ENCODE data around the gene DIS3L.
"Not testable (repeated sequence)": the region's sequence is repeated elsewhere in the genome, so short reads cannot be mapped to it uniquely, and the experiment has no call there.

Gene DIS3L

DNA sequence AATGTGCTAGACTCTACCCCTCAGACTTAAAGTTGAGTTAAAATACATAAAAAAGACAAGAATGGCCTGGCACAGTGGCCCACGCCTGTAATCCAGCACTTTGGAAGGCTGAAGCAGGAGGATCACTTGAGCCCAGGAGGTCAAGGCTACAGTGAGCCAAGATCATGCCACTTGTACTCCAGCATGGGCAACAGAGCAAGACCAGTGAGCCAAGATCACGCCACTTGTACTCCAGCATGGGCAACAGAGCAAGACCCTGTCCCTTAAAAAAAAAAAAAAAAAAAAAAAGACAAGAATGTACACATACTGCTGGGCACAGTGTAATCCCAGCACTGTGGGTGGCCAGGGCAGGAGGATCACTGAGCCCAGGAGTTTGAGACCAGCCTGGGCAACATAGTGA, 17.4 kb downstream of the DIS3L start:
- TF ChIP-seq, protein P1, sequence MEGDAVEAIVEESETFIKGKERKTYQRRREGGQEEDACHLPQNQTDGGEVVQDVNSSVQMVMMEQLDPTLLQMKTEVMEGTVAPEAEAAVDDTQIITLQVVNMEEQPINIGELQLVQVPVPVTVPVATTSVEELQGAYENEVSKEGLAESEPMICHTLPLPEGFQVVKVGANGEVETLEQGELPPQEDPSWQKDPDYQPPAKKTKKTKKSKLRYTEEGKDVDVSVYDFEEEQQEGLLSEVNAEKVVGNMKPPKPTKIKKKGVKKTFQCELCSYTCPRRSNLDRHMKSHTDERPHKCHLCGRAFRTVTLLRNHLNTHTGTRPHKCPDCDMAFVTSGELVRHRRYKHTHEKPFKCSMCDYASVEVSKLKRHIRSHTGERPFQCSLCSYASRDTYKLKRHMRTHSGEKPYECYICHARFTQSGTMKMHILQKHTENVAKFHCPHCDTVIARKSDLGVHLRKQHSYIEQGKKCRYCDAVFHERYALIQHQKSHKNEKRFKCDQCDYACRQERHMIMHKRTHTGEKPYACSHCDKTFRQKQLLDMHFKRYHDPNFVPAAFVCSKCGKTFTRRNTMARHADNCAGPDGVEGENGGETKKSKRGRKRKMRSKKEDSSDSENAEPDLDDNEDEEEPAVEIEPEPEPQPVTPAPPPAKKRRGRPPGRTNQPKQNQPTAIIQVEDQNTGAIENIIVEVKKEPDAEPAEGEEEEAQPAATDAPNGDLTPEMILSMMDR (conservative IDR thresholded peaks at IDR 0.05; ENCODE audit: control insufficient read depth, insufficient read depth, low read depth, low read length) = no peak
- no peak for DNase-seq (ENCODE audit: low read depth)
- H3K4me3 ChIP-seq (ENCODE audit: control insufficient read depth, low read depth, low read length) = no peak overlapping the region

DNA sequence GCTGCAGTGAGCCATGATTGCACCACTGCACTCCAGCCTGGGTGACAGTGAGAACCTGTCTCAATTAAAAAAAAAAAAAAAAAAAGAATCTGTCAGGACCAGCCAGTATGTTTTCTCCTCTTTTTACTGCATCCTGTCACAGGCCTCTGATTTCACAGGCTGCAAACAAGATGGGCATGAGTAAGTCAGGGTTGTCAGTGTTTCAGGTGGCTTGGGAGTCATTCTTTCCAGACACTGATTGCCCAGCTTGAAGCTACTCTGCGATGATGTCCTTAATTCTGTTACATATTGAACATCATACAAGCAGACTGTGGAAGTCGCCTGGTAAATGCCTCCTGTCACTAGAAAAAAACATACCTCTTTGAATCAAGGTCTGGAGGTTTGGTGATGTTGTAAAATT, 18.8 kb downstream of the DIS3L start:
- no peak overlapping the region for H3K4me3 ChIP-seq (ENCODE audit: control insufficient read depth, low read depth, low read length)
- TF ChIP-seq, protein P1 (conservative IDR thresholded peaks at IDR 0.05; ENCODE audit: control insufficient read depth, insufficient read depth, low read depth, low read length) = no peak
- no peak for DNase-seq (ENCODE audit: low read depth)

DNA sequence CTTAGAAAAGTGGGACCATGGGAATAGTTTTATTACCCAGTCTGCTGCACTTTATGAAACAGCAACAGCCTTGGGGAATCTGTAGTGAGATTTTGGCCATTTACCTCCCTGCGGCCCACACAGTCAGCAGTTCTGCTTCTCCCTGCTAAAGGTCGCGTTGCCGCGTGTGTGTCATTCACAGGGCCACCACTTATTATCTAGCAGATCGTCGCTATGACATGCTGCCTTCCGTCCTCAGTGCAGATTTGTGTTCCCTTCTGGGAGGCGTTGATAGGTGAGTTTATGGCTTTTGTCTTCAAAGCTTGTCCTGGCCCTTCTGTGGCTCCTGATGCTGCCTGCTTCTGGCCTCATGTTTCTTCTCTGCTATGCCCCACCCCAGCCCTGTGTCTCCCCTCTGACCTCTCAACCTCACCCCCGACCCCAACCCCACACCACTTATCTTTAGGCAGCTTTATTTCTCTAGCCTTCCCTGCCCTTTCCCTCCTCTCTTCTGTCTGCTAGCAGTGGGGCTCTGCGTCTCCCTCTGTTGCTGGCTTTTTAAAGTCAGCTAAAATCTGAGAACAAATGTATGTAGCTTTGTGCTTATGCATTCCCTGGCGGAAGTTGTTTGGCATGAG, 30.1 kb downstream of the DIS3L start:
- no peak for DNase-seq (ENCODE audit: low read depth)
- TF ChIP-seq, protein P1 (conservative IDR thresholded peaks at IDR 0.05; ENCODE audit: control insufficient read depth, insufficient read depth, low read depth, low read length) = no peak
- H3K4me3 ChIP-seq (ENCODE audit: control insufficient read depth, low read depth, low read length) = no peak overlapping the region

DNA sequence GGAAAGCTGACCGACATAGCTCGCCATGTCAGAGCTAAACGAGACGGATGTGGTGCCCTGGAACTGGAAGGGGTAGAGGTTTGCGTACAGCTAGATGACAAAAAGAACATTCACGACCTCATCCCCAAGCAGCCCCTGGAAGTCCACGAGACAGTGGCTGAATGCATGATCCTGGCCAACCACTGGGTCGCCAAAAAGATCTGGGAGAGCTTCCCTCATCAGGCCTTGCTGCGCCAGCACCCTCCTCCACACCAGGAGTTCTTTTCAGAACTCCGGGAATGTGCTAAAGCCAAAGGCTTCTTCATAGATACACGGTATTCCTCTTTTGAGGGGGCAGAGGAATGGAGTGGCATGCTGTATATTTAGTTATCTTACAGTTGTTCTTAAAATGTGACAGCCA, 32.7 kb downstream of the DIS3L start:
- no peak overlapping the region for H3K4me3 ChIP-seq (ENCODE audit: control insufficient read depth, low read depth, low read length)
- TF ChIP-seq, protein P1 (conservative IDR thresholded peaks at IDR 0.05; ENCODE audit: control insufficient read depth, insufficient read depth, low read depth, low read length) = no peak
- no peak for DNase-seq (ENCODE audit: low read depth)

DNA sequence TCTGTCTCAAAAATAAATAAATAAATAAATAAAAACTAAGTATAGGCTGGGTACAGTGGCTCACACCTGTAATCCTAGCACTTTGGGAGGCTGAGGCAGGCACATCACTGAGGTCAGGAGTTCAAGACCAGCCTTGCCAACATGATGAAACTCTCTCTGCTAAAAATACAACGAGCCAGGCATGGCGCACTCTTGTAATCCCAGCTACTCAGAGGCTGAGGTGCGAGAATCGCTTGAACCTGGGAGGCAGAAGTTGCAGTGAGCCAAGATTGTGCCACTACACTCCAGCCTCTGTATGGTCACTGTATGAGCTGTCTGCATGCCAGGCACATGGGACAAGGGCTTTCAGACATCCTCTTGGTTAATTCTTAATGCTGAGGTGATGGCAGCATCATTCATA, 34.4 kb downstream of the DIS3L start:
- H3K4me3 ChIP-seq (ENCODE audit: control insufficient read depth, low read depth, low read length) = no peak overlapping the region
- DNase-seq (ENCODE audit: low read depth) = no peak
- TF ChIP-seq, protein P1 (conservative IDR thresholded peaks at IDR 0.05; ENCODE audit: control insufficient read depth, insufficient read depth, low read depth, low read length) = no peak

DNA sequence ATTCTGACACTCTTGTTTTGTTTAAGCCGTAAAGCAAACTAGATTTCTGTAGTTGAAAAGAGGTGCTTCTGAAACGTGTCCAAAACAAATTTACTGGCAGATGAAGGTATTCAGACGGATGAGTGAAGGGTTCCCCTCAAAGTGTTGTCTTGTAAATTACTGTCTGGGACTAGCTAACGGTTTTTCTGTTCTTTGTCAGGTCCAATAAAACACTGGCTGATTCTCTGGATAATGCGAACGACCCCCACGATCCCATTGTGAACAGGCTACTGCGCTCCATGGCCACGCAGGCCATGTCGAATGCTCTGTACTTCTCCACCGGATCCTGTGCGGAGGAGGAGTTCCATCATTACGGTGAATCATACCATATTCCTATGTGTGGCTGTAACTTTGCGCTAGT, 35.4 kb downstream of the DIS3L start:
- TF ChIP-seq, protein P1 (conservative IDR thresholded peaks at IDR 0.05; ENCODE audit: control insufficient read depth, insufficient read depth, low read depth, low read length) = no peak
- H3K4me3 ChIP-seq (ENCODE audit: control insufficient read depth, low read depth, low read length) = no peak overlapping the region
- no peak for DNase-seq (ENCODE audit: low read depth)

DNA sequence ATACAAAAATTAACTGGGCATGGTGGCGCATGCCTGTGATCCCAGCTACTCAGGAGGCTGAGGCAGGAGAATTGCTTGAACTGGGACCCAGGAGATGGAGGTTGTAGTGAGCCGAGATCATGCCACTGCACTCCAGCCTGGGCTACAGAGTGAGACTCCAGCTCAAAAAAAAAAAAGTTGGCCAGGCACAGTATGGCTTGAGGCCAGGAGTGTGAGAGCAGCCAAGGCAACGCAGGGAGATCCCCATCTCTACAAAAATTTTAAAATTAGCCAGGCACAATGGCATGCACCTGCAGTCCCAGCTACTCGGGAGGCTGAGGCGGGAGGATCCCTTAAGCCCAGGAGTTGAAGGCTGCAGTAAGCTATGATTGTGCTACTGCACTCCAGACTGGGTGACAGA, 55.2 kb downstream of the DIS3L start:
- H3K4me3 ChIP-seq (ENCODE audit: control insufficient read depth, low read depth, low read length); DNase-seq (ENCODE audit: low read depth): not testable (repeated sequence)

All from fibroblast of mammary gland (primary cell).